GM18907 (cell line): ENCODE measurements around the gene ATP2B3.

Source experiments
- ATAC-seq: cut with Tn5 transposase; IDR thresholded peaks from one replicate; pipeline ENCODE4 v1.9.1; 2021; ENCODE audit warnings: mild to moderate bottlenecking, moderate library complexity; ENCODE audit not compliant: unreplicated experiment

The ATP2B3 gene

DNA sequence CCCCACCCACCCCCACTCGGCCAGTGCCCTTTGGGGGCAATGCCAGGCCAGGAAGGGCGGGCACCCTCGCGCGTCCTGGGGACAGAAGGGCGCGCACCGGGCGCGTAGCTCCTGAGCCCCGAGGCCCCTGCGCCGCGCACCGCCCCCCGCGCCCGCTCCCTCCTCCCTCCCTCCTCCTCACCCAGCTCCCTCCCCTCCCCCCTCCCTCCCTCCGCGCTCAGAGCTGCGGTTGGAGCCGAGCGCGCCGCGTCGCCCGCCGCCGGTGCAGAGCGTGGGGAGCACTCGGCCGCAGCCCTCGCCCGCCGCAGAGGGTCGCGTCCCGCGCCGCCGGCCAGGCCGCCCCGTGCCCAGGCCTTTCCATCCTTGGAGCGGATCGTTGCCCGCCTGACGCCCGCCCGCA, at the start of gene ATP2B3:
TSS of gene ATP2B3 (plus strand) at position 220 of the 400 bp plus-strand sequence. CDS start 18,606 bp downstream, outside the sequence.
- ATAC-seq: no peak

DNA sequence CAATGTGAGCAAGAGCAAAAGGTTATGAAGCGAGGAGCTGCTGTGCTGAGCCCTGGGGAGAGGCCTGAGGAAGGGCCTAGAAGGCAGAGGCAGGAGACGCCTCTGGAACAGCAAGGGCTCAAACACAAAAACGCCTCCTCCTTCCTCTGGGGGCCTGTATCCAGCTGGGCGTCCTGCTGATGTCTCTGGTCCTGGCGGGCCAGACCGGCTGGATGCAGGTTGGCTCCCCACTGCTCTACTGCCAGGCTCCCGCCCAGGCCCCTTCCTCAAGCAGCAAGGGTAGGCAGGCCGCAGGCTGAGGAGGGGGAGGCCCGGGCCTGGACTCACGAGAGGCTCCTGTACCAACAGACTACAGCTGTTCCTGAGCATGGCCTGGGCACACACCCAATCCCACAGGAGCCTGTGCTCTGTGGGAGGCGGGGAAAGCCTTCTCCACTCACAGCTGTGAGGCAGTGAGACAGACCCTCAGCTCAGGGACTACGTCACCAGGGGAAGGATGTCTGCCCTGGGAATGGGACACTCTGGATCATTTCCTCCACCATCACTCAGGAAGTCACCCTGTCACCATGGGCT, 49.3 kb upstream of the ATP2B3 start:
- ATAC-seq: no peak

GRCh38 chrX:153469811-153470410, 47.5 kb upstream of the ATP2B3 start:
- peak; percentile 38 for ATAC-seq

- peak; percentile 75 for ATAC-seq
These were observed 46.8 kb upstream of the ATP2B3 start, which contains the start of gene HAUS7 for GRCh38 chrX:153470411-153471363. Gene HAUS7, minus strand, starts transcription at chrX:153470576. Its CDS starts 19 bp downstream, at chrX:153470557.

DNA sequence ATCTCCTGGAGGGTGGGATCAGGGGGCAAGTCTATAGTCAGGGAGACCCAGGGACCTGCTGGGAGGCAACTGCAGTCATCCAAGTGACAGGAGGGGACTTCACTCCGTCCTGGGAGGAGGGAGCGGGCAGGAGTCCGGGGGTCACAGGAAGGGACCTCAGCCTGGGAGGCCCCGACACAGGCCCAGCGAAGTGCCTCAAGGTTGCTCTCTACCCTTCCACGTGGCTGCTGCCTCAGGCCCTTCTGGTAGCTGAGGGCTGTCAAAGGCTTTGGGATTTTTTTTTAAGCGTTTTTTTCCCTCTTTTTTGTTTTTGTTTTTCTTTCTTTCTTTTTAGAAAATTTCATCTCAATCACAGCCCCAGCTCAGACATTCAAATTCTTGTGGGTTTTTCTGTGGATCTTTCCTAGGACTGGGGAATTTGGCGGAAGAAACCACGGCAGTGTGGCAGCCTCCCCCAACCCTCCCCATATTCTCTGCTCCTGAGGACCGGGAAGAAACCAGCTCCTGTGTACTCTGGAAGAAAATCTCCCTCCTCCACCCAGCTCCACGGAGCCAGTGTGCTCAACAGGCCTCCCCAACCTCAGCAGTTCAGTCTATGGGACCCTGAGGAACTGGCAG, 45.7 kb upstream of the ATP2B3 start:
- ATAC-seq: no peak

GRCh38 chrX:153473126-153473525, 44.3 kb upstream of the ATP2B3 start:
- no peak for ATAC-seq

- ATAC-seq: no peak
These were observed 43.2 kb upstream of the ATP2B3 start for GRCh38 chrX:153474266-153474665.

DNA sequence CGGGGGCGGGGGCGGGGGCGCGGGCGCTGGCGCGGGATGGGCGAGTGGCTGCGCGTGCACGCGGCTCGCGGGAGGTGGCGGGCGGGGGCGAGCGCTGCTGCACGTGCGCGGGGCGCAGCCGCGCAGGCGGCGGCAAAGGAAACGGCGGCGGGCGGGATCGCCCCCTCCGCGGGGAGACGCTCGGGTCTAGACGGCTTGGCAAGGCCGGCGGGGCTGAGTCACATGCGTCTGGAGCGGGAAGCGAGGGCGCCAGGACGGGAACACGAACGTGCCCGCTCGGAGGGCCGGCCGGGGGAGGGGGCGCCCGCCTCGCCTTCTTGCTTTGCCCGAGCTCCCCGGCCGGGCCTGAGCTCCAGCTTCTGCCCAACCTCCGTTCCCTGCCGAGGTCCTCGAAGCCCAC, 42.7 kb upstream of the ATP2B3 start:
- ATAC-seq: no peak

DNA sequence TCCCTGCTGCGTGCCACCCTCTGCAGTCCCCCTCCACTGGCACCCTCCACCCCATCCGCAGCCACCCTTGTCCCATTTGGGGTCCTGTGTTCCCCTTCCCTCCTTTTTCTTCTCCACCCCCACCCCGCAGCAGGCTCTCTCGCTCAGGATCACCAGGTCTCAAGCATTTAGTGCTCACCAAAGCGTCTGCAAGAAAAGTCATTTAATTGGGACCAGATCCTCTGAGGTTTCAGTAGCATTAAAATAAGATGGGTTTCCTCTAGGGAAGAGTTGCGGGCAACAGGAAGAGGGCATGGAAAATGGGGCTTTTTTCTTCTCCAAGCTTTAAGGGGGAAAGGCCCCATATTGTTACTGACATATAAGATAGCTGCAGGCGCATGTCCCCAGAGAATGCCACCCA, 42.2 kb upstream of the ATP2B3 start:
- ATAC-seq: no peak

DNA sequence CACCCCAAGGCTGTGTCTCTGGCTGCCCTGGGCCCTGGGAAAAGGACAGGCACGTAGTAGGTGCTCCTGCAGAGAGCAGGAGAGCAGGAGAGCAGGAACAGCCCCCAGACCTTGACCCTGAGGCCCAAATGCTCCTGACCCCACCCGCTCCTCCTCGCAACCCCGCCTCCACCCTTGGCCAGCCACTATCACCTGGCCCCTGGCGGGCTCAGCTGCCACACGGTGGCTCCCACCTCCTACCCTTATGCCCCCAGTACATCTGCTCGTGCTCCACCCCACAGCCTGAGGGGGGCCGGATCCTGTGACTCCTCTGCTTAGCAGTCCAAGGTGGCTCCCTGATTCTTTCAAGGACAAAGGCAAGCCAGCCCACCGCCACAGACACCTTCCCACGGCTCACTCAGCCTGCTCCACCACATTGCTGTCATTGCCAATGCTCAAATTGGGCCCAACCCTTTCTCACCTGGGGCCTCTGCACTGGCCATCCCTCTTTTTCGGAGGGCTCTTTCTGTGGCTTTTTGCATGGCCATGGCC, 41.6 kb upstream of the ATP2B3 start:
- no peak for ATAC-seq

DNA sequence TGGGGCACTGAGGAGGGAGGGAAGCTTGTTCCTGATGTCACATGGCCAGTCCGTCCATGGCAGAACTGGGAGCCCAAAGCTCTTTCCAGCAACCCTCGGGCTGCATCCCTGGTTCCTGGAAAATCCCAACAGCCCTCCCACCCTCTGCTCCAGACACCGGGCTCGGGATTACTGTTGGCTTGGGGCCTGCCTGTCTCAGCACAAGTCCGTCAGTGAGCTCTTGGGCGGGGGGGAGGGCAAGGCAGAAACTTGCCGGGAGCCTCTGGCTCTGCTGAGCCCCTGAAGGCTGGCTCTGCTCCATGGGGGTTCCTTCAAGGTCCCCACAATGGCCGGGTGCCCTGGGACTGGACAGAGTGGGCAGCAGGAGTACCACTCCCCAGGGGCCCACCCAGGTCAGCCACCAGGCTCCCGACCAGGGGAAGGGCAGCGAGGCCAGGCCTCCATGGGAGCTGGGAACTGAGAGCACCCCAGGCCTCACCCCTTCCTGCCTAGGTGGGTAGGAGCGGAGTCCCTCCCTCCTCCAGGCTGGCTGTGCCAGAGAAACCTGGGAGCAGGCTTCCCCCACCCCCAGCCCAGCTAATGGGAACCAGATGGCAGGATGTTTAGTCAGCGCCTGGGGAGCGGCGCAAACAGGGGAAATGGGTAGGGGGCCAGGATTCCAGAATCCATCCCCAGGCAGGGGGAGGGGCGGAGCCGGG, 40.6 kb upstream of the ATP2B3 start:
- ATAC-seq: no peak

DNA sequence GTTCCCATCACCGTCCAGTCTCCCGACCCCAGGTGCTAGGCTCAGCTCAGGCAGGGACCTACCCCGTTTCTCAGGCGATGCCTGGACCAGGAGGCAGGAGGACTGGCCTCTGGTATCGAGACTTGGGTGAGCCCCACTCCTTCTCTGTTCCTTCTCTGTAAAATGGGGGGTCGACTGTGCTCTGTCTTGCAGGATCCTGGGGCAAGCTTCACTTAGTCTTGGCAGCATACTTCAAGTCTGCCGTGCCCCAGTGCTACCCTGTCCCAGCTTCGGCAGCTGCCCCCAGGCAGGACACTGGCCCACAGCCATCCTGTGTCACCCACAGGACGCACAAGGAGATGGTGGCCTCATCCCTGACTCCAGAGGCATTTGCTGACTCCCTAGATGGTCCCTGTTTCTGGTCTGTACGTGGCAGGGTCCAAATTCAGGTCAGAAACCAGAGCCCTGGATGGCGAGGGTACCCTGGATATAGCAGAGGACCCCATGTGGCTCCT, 40.0 kb upstream of the ATP2B3 start:
- ATAC-seq: no peak

- ATAC-seq: no peak
These were observed 39.5 kb upstream of the ATP2B3 start for GRCh38 chrX:153477901-153478300.

GRCh38 chrX:153478746-153479145, 38.7 kb upstream of the ATP2B3 start:
- ATAC-seq: no peak

DNA sequence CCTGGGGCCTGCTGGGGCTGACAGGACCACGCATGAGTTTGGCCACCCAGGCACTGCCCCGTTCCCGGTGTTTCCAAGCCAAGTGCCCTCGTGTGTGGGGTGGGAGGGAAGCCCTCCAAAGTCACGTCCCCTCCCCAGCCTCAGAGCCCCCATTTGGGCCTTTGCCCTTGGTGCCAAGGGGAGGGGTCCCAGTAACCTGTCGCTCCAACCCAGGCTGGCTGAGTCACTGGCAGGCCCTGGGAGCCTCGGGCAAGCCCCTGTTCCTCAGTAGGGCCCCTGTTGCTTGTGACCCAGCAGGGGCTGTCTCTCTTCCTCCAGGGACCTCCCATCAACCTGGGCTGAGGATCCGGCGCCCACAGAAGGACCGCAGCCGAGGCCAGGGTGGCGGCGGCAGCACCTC, 36.4 kb upstream of the ATP2B3 start:
- no peak for ATAC-seq

GRCh38 chrX:153482376-153483015, 34.9 kb upstream of the ATP2B3 start:
- no peak for ATAC-seq

DNA sequence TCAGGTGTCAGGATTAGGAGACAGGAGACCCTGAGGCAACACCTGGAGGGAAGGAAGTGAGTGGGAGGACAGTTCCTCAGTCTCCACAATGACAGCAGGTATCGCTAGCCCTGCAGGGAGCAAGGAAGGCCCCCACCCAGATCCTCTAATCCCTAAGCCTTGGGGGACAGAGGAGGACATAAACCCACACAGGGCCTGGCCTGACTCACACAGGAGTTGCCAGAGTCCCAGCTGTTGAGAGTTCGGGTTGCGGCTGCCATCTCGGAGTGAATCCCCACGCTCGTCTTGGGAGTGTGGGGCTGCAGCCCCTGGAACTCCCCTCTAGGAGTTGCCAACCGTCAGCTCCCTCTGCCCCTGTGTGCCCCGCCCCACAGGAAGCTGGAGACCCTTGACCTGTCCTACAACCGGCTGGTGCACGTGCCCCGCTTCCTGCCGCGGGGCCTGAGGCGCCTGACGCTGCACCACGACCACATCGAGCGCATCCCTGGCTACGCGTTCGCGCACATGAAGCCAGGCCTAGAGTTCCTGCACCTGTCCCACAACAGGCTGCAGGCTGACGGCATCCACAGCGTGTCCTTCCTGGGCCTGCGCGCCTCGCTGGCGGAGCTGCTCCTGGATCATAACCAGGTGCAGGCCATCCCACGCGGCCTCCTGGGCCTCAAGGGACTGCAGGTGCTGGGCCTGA, 31.9 kb upstream of the ATP2B3 start:
- ATAC-seq: no peak

DNA sequence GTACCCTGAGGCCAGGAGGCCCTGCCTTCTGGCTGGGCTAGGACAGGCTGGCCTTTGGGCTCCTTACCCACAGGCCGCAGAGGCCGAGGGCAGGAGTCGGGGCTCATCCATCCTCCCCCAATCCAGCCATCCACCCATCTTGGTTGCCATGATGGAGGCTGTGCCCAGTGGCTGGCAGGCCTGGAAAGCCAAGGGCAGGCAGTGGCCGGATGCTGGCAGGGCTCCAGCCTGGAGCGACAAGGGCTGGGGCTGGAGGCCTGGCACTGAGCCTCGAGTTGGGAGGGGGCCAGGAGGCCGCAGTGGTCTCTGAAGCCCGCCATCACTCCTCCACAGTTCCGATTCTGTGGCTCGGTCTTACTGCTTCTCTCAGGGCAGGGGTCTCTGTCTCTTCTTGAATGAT, 31.3 kb upstream of the ATP2B3 start:
- ATAC-seq: no peak

GRCh38 chrX:153487590-153488071, 29.8 kb upstream of the ATP2B3 start:
- ATAC-seq: no peak
